Epithelial cell of proximal tubule (primary cell): ENCODE data around the gene YOD1. TPM values are rescaled to one million over a fixed set of nuclear protein-coding genes. Genes with fewer than 3 reads are reported as not detected.
A peak's percentile ranks its signal among the peaks of the same experiment; 100 is the strongest.

Experiments
- DNase-seq: peaks from one replicate; pipeline ENCODE4 v3.0.0-alpha.2; 2011; ENCODE audit warnings: low read depth
- H3K4me3 ChIP-seq: 2 replicates; pipeline ENCODE4 v1.5.1; 2011; ENCODE audit warnings: low read depth, mild to moderate bottlenecking, low read length
- total RNA-seq: library from RNA; depleted of rRNA; stranded (reverse); fragments of >200 nt; gene quantifications from 2 replicates; pipeline ENCODE4 v1.2.3, GENCODE V29; 2015
- TF ChIP-seq, protein P1 (sequence below): conservative IDR thresholded peaks from 2 replicates; pipeline ENCODE4 v1.5.1; 2012; ENCODE audit warnings: low read depth, mild to moderate bottlenecking, low read length

The YOD1 gene
- total RNA-seq, 1 donor from 2014 or later = 6.7 TPM

DNA sequence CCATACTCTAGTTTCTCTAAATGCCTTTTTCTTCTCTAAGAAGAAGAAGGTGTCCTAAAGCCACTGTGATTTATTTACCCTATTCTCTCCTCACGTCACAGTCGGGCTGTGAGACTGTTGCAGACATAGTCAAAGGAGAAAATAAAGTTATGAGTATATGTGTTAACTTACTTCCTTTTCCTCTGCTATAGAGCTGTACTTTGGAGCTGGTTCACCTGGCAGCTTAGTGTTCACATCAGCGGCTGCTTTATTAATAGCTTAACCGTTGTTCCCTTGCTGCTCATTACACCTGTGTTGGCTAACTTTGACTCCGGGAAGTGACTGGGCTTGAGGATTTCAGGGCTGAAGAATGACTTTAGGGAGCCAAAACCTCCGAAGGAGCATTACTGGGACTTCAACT is 5.7 kb upstream of the YOD1 start:
- H3K4me3 ChIP-seq = no peak overlapping the region
- TF ChIP-seq, protein P1, sequence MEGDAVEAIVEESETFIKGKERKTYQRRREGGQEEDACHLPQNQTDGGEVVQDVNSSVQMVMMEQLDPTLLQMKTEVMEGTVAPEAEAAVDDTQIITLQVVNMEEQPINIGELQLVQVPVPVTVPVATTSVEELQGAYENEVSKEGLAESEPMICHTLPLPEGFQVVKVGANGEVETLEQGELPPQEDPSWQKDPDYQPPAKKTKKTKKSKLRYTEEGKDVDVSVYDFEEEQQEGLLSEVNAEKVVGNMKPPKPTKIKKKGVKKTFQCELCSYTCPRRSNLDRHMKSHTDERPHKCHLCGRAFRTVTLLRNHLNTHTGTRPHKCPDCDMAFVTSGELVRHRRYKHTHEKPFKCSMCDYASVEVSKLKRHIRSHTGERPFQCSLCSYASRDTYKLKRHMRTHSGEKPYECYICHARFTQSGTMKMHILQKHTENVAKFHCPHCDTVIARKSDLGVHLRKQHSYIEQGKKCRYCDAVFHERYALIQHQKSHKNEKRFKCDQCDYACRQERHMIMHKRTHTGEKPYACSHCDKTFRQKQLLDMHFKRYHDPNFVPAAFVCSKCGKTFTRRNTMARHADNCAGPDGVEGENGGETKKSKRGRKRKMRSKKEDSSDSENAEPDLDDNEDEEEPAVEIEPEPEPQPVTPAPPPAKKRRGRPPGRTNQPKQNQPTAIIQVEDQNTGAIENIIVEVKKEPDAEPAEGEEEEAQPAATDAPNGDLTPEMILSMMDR = no peak
- DNase-seq = no peak

- no peak overlapping the region for H3K4me3 ChIP-seq
- TF ChIP-seq, protein P1 = no peak
- DNase-seq = no peak
These were observed 4.5 kb upstream of the YOD1 start for GRCh38 chr1:207055386-207056001.

DNA sequence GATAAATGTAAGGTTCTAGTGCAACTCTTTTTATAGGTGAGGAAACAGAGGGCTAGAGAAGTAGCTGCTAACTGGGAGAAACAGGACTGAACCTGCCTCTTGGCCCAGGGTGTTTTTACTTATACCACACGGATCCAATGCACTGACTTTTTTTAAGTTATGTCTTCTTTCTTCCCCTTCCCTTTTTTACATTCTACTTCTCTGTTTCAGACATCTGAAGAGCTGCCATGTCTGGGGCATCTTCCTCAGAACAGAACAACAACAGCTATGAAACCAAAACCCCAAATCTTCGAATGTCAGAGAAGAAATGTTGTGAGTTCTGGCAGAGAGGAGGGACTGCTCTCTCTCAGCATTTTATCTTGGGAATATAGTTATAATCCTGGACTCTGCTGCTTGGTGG is 3.5 kb upstream of the YOD1 start:
- no peak for DNase-seq
- no peak overlapping the region for H3K4me3 ChIP-seq
- TF ChIP-seq, protein P1 = no peak

DNA sequence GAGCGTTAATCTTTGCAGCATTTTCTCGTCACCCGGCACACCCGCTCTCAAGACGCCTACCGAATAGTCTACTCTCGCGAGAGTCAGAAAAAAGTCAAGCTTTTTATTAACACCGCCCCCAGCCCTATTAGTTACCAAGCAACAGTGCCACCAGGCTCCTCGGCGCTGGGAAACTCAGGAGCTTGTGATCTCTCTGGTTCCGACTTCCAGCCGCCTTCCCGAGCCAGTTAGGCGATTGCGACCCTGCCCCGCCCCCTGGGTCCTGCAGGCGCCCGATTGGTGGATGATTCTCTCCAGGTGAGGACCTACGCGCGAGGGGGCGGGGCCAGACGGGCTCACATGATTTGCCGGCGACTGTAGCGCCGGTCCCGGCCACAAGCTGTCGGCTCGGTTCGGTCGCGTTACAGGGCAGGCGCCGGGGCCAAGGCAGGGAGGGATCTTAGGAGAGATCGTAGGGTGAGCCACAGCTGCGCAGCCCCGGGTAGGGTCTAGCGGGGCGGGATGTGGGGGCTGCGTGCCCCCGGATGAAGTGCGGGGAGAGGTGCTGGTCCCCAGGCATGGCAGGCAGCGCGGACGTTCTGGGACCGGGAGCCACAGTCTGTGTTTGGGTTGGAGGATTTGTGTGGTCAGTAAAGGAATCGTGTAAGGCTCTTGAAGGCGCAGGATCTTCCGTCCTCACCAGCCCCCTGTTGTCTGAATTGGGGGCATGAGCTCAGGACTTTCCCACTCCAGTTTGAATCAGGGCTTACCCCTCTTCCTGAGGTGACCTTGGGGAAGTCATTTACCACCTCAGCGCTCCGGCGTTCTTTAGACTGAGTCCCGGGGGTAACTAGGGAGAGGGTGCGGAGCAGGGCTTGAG is 2.1 kb upstream of the YOD1 start, which contains the start of gene PFKFB2:
Gene PFKFB2 (plus strand): TSS at position 365 of the 859 bp plus-strand sequence. CDS start 1,443 bp downstream, outside the sequence.
- H3K4me3 ChIP-seq = peak within 1 kb of the TSS; percentile 96
- TF ChIP-seq, protein P1 = peak; percentile 9
- DNase-seq = peak; percentile 96

DNA sequence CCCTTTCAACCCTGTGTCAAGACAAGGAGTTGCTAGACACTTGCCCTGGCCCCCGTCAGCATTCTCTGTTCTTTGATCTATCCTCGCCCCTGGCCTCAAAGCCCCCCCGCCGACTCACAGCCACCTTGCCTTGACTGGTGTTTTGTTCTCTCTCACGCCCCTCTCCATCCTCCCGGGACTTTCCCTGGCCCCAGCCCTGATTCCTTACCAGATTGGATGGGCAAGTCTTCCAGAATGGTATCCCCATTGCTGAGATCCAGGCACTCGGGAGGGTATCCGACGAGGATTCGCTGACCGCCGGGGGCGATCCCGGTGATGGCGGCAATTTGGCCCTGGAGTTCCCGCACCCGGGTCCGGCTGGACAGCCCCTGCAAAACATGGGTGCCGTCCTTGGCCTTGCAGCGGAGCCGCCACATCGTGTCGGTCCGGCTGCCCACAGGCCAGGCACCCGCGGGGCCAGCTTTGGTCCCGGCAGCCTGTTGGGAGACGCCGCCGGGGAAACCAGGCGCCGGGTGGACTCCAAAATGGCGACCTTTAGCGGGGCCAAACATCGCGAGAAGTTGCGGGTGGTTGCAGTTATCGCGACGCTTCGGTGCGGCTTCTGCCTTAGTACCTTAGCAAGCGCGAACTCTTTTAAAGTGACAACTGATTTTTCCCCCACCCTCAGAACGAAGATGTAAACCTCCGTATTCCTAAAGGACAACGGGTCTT is 373 bp downstream of the YOD1 start:
- TF ChIP-seq, protein P1 = no peak

GRCh38 chr1:207049974-207050391 is 1.0 kb downstream of the YOD1 start:
- peak overlapping the region; percentile 96 for H3K4me3 ChIP-seq
- DNase-seq = no peak
- TF ChIP-seq, protein P1 = peak; percentile 84

More for the DNA sequence above, 373 bp downstream of the YOD1 start:
- peak overlapping the region; percentile 96 for H3K4me3 ChIP-seq
- DNase-seq = peak; percentile 66
